HG03039 (cell line): Measurements from ENCODE around the gene SIK2.
"Not testable (repeated sequence)": the region's sequence is repeated elsewhere in the genome, so short reads cannot be mapped to it uniquely, and the experiment has no call there.

Experiments
- ATAC-seq: cut with Tn5 transposase; IDR thresholded peaks from one replicate; pipeline ENCODE4 v1.9.1; 2021; ENCODE audit warnings: mild to moderate bottlenecking, moderate library complexity; ENCODE audit not compliant: unreplicated experiment

The SIK2 gene

DNA sequence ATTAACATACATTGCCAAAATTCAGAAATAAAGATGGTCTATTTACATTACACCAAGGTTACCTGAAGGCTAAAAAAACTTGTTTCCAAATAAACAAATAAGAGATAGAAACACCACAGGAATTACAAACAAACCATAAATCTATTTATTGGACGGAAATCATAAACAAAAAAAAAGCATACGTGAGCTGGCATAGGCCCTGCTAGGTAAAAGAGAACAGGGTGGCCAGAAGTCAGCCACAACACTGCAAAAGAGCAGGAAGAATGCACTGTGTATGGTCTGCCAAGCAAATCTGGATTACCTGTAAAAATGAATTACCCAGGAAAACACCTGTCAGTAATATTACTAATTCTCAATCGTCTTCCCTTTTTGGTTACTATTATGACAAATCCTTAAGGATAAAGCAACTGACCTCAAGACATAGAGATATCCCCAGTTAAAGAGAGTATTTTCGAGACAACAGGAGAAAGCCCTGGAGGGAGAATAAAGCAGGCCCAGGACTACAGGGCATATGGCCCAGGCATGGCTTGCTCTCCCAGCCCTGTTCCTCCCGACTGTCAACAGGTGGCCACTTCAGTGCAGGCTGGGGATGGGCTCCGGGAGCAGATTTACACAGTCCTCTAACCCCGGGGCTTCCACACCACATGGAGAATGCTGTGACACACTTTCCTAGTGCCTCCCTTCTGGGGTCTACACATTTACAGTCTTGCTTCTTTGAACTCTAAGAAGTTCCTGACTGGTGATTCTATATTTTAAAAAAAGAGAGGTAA is 146.0 kb downstream of the SIK2 start:
- ATAC-seq: no peak

DNA sequence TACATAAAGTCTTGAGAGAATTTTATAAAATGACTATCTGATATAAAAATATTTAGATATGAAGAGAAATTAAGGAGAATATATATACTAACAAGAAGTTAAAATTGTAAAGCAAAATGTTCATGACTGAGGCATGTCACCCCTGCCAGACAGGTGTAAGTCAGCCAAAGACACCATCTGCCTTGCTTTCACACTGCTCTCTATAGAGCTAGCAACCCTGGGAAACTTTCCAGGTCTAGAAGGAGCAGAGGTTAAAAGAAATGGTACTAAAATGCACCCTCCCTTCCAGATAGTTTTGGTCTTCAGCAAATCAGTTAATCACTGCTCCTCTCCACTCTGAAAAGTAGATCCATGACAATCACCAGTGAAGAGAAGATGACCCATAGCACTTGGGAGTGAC is 147.4 kb downstream of the SIK2 start:
- no peak for ATAC-seq

GRCh38 chr11:111756097-111756496 is 153.8 kb downstream of the SIK2 start:
- ATAC-seq: no peak

DNA sequence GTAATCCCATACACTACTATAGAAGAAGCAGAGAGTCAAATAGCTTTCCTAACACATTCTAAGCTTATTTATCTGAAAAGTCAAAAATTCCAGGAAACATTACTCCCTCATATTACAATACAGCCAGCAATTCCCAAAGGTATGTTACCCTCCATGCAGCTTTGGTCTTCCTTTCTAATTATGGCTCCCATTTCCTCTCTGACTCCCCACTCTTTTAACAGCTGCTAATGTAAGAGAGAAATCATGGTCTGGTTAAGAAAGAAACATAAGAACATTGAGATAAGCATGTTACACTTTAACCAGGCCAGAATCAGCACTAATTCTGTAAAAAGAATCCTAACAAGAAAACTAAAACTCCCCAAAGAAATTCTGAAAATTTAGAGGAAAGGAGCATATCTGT is 157.1 kb downstream of the SIK2 start:
- no peak for ATAC-seq

GRCh38 chr11:111759778-111760407 is 157.6 kb downstream of the SIK2 start:
- no peak for ATAC-seq

- no peak for ATAC-seq
These were observed 158.8 kb downstream of the SIK2 start for GRCh38 chr11:111761036-111761435.

GRCh38 chr11:111762526-111762925 is 160.3 kb downstream of the SIK2 start:
- ATAC-seq: no peak

- ATAC-seq: no peak
These were observed 160.9 kb downstream of the SIK2 start for GRCh38 chr11:111762981-111763643.

- no peak for ATAC-seq
These were observed 162.4 kb downstream of the SIK2 start for GRCh38 chr11:111764621-111765020.

DNA sequence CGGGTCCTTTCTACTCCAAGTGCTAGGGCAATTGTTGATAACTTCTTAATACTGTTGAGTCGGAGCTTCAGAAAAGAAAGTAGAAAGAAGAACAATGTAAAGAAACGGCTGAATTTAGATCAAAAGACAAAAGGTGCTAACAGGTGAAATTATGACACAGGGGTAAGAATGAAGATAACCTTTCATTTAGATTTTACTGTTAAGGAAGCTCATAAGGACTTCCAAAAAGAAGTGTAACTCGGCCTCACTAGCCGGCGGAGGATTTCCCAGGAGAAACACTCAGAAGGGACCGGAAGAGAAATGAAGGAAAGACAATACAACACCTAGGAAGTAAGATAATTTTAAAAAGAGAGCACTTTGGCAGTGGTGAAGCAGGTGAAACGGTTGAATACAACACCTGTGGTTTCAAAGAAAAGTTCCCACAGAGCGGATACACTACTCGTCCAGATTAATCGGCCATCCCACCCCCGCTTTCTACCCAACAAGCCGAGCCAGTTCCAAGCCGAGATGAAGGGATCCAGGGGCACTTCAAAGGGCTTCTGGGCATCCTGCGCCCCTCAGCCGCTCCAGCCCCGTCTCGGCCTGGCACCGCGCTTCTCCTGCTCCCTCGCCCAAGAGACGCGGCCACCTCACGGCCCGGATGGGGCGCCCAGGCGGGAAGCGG is 163.2 kb downstream of the SIK2 start:
- peak; percentile 8 for ATAC-seq

DNA sequence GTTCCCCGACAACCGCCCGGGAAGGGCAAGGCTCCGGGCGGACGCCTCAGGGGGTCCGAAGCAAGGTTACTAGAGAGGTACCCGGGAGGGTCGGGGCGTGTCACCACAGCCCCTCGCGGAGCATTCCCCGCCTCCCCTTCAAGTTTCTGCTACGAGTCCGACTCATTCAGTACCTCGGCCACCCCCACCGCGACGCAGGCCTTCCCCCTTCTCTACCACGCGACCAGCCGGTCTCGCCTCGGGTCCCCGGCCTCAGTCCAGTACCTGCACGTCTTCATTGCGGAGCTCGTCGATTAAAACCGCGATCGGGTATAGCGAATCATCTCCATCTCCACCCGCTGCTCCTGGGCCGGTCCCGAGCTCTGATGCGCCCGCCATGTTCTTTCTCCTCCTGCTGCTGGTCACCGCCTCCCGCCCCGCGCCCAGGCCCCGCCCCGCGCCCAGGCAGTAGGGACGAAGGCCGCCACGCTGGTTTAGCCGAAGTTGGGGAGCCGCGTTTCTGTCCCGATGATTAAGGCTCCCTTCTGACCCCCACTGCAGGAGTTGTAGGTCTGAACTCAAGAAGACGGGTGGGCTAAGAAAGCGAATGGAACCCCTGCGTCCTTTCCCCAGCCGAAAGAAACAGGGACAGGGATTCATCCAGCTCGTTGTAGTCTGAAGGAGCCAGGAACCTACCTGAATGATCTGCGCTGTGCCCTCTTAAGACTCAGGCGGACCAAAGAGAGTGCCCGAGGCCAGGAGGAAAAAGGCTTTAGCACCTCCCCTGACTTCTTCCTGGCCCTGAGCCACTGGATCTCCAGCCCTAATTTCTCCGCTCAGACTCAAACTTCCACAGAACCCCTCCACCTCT is 164.0 kb downstream of the SIK2 start, which contains the start of gene PPP2R1B:
TSS of gene PPP2R1B (minus strand) at position 406 of the 850 bp plus-strand sequence. CDS start at position 378, 28 bp downstream.
- peak; percentile 88 for ATAC-seq

DNA sequence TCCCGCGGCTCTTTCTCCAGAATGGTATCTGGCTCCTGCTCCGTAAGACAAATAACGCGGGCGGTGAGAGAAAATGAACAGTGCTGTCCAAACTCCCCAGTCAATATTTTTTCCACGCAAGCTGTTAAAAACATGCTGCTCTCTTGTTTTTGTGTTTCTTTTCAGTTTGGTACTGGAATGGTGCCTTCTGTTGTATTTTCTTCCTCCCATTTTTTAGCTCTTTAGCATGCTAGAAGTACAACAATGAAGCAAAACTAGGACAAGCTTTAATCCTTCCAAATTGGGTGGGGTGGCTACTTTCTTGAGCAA is 164.5 kb downstream of the SIK2 start:
- no peak for ATAC-seq

- ATAC-seq: no peak
These were observed 168.4 kb downstream of the SIK2 start for GRCh38 chr11:111770581-111771134.

- ATAC-seq: not testable (repeated sequence)
These were observed 169.0 kb downstream of the SIK2 start for GRCh38 chr11:111771205-111771604.

- no peak for ATAC-seq
These were observed 170.3 kb downstream of the SIK2 start for GRCh38 chr11:111772535-111772934.

DNA sequence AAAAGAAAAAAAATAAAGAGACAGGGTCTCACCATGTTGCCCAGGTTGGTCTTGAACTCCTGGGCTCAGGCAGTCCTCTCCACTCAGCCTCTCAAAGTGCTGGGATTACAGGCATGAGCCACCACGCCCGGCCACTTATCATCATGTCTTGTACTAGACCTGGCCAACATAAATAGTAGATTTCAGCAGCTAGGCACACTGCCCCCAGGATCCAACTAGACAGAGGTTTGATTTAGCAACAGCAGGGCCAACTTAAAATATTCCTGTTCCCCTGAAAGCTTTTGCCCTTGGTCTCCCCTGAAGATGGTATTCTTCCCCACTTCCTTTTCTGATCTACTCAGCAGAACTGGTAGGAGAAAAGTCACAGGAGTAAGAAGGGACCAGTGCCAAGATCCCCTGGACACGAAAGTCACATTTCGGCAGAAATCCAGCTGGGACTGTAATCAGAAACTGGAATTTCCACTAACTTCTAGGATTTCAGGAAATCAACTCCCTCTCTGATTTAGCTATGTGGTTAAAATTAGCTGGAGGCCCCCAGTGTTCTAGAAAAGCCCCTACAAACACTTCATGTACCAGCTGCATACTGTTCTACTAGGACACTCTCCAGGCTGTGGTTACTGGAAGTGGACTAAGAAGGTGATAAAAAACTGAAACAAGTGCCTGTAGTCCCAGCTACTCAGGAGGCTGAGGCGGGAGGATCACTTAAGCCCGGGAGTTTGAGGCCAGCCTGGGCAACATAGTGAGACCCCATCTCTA is 172.9 kb downstream of the SIK2 start:
- no peak for ATAC-seq

DNA sequence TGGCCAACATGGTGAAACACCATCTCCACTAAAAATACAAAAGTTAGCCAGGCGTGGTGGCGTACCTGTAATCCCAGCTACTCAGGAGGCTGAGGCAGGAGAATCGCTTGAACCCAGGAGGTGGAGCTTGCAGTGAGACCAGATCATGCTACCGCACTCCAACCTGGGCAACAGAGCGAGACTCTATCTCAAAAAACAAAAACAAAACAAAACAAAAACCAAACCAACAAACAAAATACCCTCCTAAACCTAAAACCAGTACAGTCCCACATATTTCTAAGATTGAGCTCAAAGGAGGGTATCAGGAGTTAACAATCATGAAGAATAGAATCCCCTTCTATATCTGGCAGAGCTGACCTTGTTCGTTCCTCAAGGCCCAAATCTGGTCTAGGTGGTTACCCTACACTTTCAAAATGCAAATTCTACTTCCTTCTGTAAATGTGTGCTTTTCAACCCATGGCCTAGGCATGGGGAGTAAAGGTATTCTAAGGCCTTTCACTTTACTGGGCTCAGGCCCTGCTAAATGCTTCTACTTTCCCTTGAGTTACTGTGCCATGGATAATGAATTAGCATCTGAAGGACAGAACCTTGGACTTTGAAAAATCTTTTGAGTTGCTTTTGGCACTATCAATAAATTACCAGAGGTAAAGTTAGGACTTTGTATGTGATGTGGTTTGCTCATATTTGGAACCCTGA is 174.3 kb downstream of the SIK2 start:
- peak; percentile 95 for ATAC-seq

DNA sequence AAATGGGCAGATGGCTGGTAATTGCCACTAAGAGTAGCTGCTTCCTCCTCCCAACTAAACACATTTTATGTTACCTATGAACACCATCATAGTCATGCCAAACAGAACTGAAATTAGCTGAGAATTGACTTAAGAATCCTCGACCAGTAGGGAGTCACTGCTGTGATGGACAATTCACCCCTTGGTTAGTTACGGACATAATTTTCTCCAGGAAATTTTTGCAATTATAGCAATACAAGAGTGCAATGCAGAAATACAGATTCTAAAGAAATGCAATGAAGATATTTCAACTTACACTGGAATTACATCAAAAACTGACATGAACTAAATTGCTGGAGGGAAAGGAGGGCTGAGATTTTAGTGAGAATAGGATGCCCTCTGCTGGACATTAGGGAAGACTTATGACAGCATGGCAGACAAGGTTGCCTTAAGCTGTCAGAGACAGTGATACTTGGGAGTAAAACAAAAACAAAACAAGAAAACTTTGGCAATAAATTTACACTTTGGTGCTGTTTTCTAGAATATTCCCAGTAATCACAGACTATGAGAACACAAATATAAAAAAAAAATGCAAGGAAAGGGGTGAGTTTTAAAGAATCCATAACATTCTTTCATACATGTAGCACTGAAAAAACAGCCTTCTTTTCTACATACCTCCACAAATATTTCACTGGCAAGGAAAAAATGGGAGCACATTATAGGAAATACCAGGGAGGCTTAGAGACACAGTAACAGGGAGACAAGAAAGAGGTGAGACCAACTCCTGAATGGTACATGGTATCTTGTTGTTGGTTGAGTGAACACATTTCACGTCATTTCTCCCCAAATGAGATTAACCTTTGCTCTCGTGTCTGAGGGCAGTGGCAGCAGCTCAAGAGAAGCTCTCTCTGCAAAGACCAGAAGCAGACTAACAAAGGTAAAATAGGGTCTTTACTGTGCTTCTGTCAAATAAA is 175.1 kb downstream of the SIK2 start:
- peak; percentile 56 for ATAC-seq
